OCI-M1 (cell line): Measurements from ENCODE around the gene HMGB1.

Source experiments
- DNase-seq: peaks from one replicate; lab custom pipeline; 2025; lab: John Stamatoyannopoulos, UW

HMGB1 gene

GRCh38 chr13:30429721-30430694 lies 35.7 kb downstream of the HMGB1 start:
- peak; percentile 1 for DNase-seq

- DNase-seq = no peak
Measured at GRCh38 chr13:30429235-30429634, 36.5 kb downstream of the HMGB1 start.

DNA sequence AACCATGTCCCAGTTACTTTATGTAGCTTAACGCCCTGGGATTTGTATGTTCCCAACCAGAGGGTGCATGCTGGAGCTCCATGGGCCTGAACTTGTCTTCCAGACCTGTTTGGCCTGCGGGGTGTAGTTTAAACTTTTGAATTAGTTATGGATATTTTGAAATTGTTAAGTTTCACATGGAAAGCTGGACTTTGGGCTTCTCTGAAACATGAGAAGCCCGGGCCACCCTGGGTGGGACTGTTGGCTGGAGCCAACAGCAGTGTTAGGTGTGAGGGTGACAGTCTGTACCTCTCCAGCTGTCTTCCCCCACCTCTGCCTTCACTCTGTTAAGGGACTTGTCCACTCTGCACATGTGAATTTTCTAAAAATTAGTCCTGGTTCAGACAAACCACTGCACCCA lies 41.8 kb downstream of the HMGB1 start:
- no peak for DNase-seq

DNA sequence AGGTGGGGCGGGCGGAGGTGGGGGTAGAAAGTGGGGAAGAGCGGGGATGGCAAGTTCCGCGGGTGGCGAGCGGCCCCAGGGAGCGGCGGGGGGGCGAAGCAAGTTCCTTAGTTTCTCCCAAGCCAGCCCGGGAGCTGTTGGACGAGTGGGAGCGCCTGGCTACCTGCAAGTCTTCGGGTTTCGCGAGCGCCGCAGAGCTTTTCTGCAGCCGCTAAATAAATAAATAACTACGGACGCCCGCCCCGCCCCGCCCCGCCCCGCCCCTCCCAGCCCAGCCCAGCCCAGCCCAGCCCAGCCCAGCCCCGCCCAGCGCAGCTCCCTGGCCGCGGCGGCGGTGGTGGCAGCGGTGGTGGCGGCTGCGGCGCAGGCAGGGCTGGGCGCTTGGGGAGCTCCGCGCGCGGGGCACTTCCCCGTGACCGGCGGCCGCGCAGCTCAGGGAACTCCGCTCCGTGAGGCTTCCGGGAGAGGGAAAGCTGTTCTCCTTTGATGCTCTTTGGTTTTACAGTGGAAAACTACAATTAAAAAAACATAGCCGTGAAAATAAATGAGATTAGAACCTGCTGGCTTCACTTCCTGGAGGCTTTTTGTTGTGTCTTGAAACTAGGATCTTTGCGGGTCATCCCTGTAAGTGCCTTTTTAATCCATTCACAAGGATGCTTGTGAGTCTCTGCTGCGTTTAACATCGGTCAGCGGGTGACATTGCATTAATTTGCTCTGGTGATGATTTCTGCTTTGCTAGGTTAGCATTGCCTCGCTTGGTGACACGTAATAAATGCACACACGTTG lies 43.5 kb downstream of the HMGB1 start, which contains the start of gene UBE2L5:
TSS of gene UBE2L5 (plus strand) at position 440 of the 786 bp plus-strand sequence. CDS start 5,498 bp downstream, outside the sequence.
- peak; percentile 66 for DNase-seq

DNA sequence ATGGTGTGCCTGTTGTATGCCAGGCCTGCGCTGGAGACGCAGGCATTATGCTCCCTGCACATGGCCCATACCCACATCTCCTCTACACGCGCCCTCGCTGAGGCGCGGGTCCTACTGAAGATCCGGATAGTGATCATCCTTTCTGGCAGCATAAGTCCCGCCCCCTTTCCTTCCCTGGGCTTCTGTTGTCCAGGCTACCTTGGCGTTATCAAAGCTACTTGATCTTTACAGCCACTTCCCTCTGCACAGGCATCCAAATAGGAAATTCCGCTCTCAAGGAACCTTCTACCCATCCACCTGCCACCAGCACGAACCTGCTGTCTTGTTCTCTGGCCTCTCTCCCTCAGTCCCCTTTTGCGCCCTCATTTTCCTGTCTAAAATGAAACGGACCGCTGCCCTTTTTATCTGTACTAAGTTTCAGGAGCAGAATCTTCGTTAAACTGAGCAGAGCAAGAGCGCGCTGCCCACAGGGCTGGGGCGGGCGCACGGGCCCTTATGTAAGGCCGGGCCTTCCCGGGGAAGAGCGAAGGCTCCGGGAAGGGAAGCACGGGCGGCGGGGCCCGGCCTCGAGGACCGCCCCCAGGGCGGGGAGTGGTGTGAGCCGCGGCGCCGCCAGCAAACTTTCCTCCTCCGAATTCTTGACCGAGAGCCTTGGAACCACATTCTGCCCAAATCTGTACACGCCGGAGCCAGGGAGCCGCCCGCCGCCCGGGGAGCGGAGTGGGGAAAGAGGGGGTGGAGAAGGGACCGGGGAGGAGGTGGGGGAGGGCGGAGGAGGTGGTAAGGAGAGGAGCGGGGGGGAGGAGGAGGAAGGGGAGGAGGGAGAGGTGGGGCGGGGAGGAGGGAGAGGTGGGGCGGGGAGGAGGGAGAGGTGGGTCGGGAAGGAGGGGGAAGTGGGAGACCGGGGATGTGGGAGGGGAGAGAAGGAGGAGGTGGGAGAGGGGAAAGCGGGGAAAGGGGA lies 44.4 kb downstream of the HMGB1 start:
- peak; percentile 49 for DNase-seq

DNA sequence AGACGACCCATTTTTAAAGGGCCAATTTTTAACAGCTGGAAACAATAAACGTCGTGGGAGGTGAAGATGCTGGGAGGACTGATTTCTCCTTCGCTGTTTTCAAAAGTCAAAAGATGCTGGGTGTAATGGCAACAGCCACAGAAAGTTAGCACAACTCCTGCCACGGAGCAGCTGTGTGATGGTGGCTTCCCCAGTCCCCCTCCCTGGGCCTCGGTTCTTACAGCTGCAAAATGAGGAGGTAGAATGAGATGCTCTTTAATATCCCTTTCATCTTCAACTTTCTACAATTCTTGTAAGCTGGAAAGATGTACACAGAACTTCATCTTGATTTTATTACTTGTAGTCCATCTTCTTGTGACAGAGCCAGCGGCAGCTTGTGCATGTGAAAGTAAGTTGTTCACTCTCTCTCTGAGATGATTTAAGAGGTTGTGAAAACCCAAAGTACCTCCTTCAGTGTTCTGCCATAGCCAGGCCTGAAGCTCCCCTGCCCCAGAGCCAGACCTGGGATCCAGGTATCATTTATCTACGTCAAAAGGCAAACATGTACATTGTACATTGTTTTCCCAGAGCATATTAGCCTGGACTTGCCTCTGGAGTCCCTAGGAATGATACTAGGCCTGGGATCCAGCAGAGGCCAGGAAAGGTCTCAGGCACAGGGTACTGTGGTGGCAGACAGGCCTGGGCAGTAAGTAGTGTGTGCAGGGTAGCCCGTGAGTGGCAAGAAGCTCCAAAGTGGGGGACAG lies 46.8 kb downstream of the HMGB1 start:
- no peak for DNase-seq

- no peak for DNase-seq
Measured at GRCh38 chr13:30418075-30418716, 47.5 kb downstream of the HMGB1 start.

DNA sequence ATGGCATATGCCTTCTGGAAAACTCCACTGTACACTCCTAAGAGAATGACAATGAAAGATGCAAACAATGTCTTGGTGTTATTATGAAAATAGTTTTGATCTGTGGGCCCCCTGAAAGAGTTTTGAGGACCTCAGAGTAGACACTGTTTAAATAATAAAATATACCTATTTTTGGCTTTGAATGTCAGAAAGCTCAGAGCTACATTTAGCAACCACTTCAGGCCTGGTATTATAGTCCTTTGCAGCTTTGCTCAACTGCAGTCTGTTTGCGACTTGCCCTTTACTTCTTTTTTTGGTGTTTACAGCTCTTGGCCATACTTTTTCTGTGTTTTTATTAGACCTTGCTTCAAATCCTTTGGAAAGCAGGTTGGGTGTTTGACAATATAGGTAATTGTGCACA lies 49.3 kb downstream of the HMGB1 start:
- DNase-seq = no peak

DNA sequence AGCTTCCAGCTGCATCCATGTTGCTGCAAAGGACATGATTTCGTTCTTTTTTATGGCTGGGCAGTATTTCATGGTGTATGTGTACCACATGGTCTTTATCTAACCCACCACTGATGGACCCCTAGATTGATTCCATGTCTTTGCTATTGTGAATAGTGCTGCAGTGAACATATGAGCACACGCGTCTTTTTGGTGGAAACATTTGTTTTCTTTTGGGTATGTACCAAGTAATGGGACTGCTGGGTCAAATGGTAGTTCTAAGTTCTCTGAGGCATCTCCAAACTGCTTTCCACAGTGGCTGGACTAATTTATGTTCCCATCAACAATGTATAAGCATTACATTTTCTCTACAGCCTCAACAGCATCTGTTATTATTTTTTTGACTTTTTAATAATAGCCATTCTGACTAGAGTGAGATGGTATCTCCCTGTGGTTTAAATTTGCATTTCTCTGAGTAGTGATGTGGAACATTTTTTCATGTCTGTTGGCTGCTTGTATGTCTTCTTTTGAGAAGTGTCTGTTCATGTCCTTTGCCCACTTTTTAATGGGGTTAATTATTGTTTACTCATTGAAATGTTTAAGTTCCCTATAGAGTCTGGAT lies 50.2 kb downstream of the HMGB1 start:
- DNase-seq = no peak

- no peak for DNase-seq
Measured at GRCh38 chr13:30413842-30414241, 51.9 kb downstream of the HMGB1 start.

- no peak for DNase-seq
Measured at GRCh38 chr13:30412346-30412745, 53.4 kb downstream of the HMGB1 start.

DNA sequence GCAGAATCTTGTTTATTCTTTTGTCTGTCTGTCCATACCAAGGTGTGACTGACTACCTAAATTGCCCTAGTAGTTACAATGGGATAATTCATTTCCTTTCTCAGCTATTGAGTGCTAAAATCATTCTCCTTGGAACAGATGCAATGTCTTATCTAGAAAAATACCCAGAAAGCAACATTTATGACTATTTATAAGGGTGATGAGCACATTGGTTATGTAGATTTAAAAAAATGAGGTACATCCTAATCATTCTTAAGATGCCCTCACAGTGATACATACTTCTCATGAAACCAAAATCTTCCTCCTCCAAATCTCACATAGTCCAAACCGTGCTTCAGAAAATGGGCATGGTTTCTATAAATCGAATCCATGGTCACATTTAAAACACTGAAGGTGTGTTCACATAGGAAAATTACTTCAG lies 55.0 kb downstream of the HMGB1 start:
- DNase-seq = no peak

DNA sequence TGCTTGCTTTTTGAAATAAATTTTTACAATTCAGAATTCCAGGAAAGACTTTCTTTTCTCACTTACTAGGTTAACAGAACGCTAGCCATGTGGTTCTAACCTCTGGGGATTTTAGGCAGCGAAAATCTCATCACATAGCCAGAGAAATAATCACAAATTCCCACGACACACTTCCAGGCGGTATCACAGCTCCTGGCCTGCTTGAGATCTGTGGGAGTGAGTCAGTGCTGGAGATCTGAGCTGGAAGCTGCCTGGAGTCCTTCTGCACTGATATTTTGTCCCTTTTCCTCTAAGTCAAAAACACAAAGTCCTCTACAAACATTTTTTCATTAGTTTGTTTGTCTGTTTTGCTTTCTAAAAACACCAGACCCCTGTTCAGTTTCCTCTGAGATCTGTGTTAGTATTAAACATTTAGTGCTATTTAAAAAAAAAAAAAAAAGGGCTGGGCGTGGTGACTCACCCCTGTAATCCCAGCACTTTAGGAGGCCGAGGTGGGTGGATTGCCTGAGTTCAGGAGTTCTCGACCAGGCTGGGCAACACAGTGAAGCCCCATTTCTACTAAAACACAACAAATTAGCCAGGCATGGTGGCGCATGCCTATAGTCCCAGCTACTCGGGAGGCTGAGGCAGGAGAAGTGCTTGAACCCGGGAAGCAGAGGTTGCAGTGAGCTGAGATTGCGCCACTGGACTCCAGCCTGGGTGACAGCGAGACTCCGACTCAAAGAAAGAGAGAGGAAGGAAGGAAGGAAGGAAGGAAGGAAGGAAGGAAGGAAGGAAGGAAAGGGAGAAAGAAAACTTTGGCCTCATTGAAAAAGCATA lies 55.6 kb downstream of the HMGB1 start:
- no peak for DNase-seq

GRCh38 chr13:30408319-30409101 lies 57.2 kb downstream of the HMGB1 start:
- DNase-seq = no peak

DNA sequence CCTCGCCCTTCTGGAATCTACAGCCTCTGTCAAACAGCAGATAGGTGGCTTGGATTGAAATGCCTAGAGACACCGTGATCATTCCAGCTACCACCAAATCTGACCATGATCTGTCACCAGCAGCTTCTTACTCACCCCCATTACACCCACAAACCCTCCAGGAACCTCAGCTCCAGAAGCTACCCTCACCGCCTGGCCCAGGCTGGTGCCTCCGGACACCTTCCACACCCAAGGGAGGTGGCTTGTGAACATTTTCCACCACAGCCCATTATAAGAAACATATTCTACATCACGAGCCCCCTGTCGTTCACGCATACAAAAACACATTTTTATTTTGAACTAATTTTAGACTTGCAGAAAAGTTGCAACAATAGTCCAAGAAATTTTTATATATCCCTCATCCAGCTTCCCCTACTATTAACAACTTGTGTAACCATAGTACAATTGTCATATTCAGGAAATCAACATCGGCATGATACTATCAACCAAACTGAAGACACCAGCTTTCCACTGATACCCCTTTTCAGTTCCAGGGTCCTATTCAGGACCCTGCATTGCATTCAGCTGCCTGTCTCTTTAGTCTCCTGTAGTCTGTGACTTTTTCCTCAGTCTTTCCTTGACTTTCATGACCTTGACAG lies 58.8 kb downstream of the HMGB1 start:
- no peak for DNase-seq
